ENCODE results near the gene ZNF750. TPM values are rescaled to one million over a fixed set of nuclear protein-coding genes. Genes with fewer than 3 reads are reported as not detected.

The ZNF750 gene
- total RNA-seq, 4 donors from 2014 or later, result not detected

GRCh38 chr17:82790391-82790790, 49.4 kb downstream of the ZNF750 start:
- peak overlapping the region in 1 of 4 donors; percentile 38 for H3K27ac ChIP-seq
- no peaks in the 10 kb centered on the region for H3K27me3 ChIP-seq
- peaks cover 0 to 22% (median 0%) of the 10 kb centered on the region in 4 donors for H3K4me1 ChIP-seq
- H3K36me3 ChIP-seq, result peaks cover 0 to 38% (median 0%) of the 10 kb centered on the region in 3 donors
- no peaks in the 10 kb centered on the region for H3K9me3 ChIP-seq
- no peak for DNase-seq (ENCODE audit: low spot score in 2 of 2)
- no peak overlapping the region for H3K4me3 ChIP-seq
- TF ChIP-seq CTCF (IDR thresholded peaks at IDR 0.05) (no peak), POLR2A (IDR thresholded peaks at IDR 0.05) (no peak)
- 92 to 96% methylated on average over 10 to 12 of the region's 13 CpGs for WGBS, 2 donors

- WGBS, 2 donors, result 96 to 97% methylated on average over 18 of the region's 18 CpGs
- H3K4me3 ChIP-seq, result no peak overlapping the region
- peaks cover 0 to 16% (median 0%) of the 10 kb centered on the region in 4 donors for H3K4me1 ChIP-seq
- peaks cover 0 to 38% (median 0%) of the 10 kb centered on the region in 3 donors for H3K36me3 ChIP-seq
- no peaks in the 10 kb centered on the region for H3K27me3 ChIP-seq
- TF ChIP-seq CTCF (IDR thresholded peaks at IDR 0.05), result no peak
- no peak for TF ChIP-seq POLR2A (IDR thresholded peaks at IDR 0.05)
- no peak for TF ChIP-seq EP300 (IDR thresholded peaks at IDR 0.05)
- no peak for DNase-seq (ENCODE audit: low spot score in 2 of 2)
- H3K27ac ChIP-seq, result no peak overlapping the region
- H3K9me3 ChIP-seq, result no peaks in the 10 kb centered on the region
These were observed 50.0 kb downstream of the ZNF750 start for GRCh38 chr17:82789806-82790205.

- Histone ChIP-seq H3K36me3 (peaks cover 0 to 44% (median 0%) of the 10 kb centered on the region in 3 donors), H3K27me3 (no peaks in the 10 kb centered on the region), H3K9me3 (no peaks in the 10 kb centered on the region), H3K27ac (no peak overlapping the region), H3K4me1 (peaks cover 0 to 11% (median 0%) of the 10 kb centered on the region in 4 donors), H3K4me3 (no peak overlapping the region)
- 90 to 95% methylated on average over 19 of the region's 19 CpGs for WGBS, 2 donors
- no peak for TF ChIP-seq POLR2A (IDR thresholded peaks at IDR 0.05)
- no peak for TF ChIP-seq EP300 (IDR thresholded peaks at IDR 0.05)
- no peak for TF ChIP-seq CTCF (IDR thresholded peaks at IDR 0.05)
- no peak for DNase-seq (ENCODE audit: low spot score in 2 of 2)
These were observed 50.7 kb downstream of the ZNF750 start for GRCh38 chr17:82789051-82789592.

- no peaks in the 10 kb centered on the region for H3K27me3 ChIP-seq
- H3K4me3 ChIP-seq, result no peak overlapping the region
- 83 to 87% methylated on average over 18 of the region's 18 CpGs for WGBS, 2 donors
- H3K9me3 ChIP-seq, result no peaks in the 10 kb centered on the region
- peaks cover 0 to 4% (median 0%) of the 10 kb centered on the region in 4 donors for H3K4me1 ChIP-seq
- peaks cover 0 to 52% (median 0%) of the 10 kb centered on the region in 3 donors for H3K36me3 ChIP-seq
- no peak for TF ChIP-seq EP300 (IDR thresholded peaks at IDR 0.05)
- no peak for TF ChIP-seq CTCF (IDR thresholded peaks at IDR 0.05)
- no peak for TF ChIP-seq POLR2A (IDR thresholded peaks at IDR 0.05)
- no peak overlapping the region for H3K27ac ChIP-seq
- no peak for DNase-seq (ENCODE audit: low spot score in 2 of 2)
These were observed 51.4 kb downstream of the ZNF750 start for GRCh38 chr17:82788206-82789001.

All from tibial nerve (tissue), 4 donors.